H1 (cell line): Measurements from ENCODE around the gene LSM5. TPM values are rescaled to one million over a fixed set of nuclear protein-coding genes. Genes with fewer than 3 reads are reported as not detected.
A peak's percentile ranks its signal among the peaks of the same experiment; 100 is the strongest.

Source experiments
- CTCF ChIA-PET: fragments of 300-600 bp; sonication (Branson Sonifier 250); formaldehyde crosslinking; loops from one replicate; lab custom pipeline; 2021; ENCODE audit not compliant: partially characterized antibody; lab: Charles Lee
- POLR2A ChIA-PET: fragments of 300-600 bp; sonication (Branson Sonifier 250); formaldehyde crosslinking; loops from one replicate; lab custom pipeline; 2021; ENCODE audit warnings: inconsistent platforms; ENCODE audit not compliant: partially characterized antibody; lab: Charles Lee
- DNase-seq, 2 experiments: peaks; one replicate each; pipeline versions ENCODE4 v3.0.0 to v3.0.0-alpha.2; 2010 to 2022; ENCODE audit warnings: low spot score in 2 of 2, low read depth in 1 of 2, mixed read lengths in 1 of 2
- FAIRE-seq: peaks from 2 replicates; lab custom pipeline; 2011; peaks lifted over from hg19 to GRCh38; lab: Jason Lieb, UNC
- H2AFZ ChIP-seq: 2 replicates; pipeline ENCODE4 v1.8.1; 2012; ENCODE audit warnings: low read length, inconsistent platforms
- H2AK5ac ChIP-seq: 2 replicates; pipeline ENCODE4 v1.6.1; 2013; ENCODE audit warnings: low read depth, low read length
- H2BK120ac ChIP-seq: replicated peaks from 2 replicates; pipeline ENCODE3; 2013; ENCODE audit warnings: low read depth, low read length, inconsistent platforms
- H2BK12ac ChIP-seq: 2 replicates; pipeline ENCODE4 v1.6.1; 2013; ENCODE audit warnings: low read depth, low read length
- H2BK15ac ChIP-seq: 2 replicates; pipeline ENCODE4 v1.6.1; 2013; ENCODE audit warnings: low read length
- H2BK20ac ChIP-seq: 2 replicates; pipeline ENCODE4 v1.6.1; 2013; ENCODE audit warnings: low read length
- H2BK5ac ChIP-seq: 2 replicates; pipeline ENCODE4 v1.6.1; 2013; ENCODE audit warnings: low read depth, low read length
- H3K14ac ChIP-seq: 2 replicates; pipeline ENCODE4 v1.6.1; 2013; ENCODE audit warnings: inconsistent platforms; ENCODE audit not compliant: insufficient read length
- H3K18ac ChIP-seq: 2 replicates; pipeline ENCODE4 v1.6.1; 2013; ENCODE audit warnings: low read length; ENCODE audit errors: extremely low read depth
- H3K23ac ChIP-seq: 2 replicates; pipeline ENCODE4 v1.6.1; 2013; ENCODE audit warnings: inconsistent platforms; ENCODE audit not compliant: insufficient read length
- H3K23me2 ChIP-seq: 2 replicates; pipeline ENCODE4 v1.6.1; 2013; ENCODE audit warnings: low read depth, low read length
- H3K27ac ChIP-seq: 2 replicates; pipeline ENCODE4 v1.6.1; 2011; ENCODE audit warnings: low read depth, low read length, inconsistent platforms
- H3K27me3 ChIP-seq, 4 experiments: replicated peaks in 1 of 4; 1 replicate in 1 of 4; 2 replicates in 3 of 4; pipeline versions ENCODE4 v1.6.1 to v1.8.1; 2011 to 2013; ENCODE audit warnings: low read length in 3 of 4, mild to moderate bottlenecking in 3 of 4, inconsistent platforms in 2 of 4, mixed read lengths in 2 of 4, moderate library complexity in 1 of 4; ENCODE audit not compliant: control insufficient read depth in 3 of 4, insufficient read depth in 3 of 4; ENCODE audit errors: extremely low read depth in 1 of 4
- H3K36me3 ChIP-seq, 4 experiments: 2 replicates each; pipeline versions ENCODE4 v1.6.1 to v1.8.1; 2011 to 2013; ENCODE audit warnings: mild to moderate bottlenecking in 4 of 4, low read length in 3 of 4, moderate library complexity in 2 of 4, control low read depth in 1 of 4, inconsistent platforms in 1 of 4; ENCODE audit not compliant: insufficient read depth in 4 of 4, control insufficient read depth in 2 of 4
- H3K4ac ChIP-seq: replicated peaks from 2 replicates; pipeline ENCODE3; 2013; ENCODE audit warnings: low read length, low read depth, mixed read lengths, inconsistent platforms; ENCODE audit not compliant: insufficient read length
- H3K4me1 ChIP-seq, 4 experiments: replicated peaks in 1 of 4; 1 replicate in 1 of 4; 2 replicates in 3 of 4; pipeline versions ENCODE4 v1.6.1 to v1.8.1; 2011 to 2013; ENCODE audit warnings: low read length in 3 of 4, inconsistent platforms in 2 of 4, mixed read lengths in 1 of 4; ENCODE audit not compliant: insufficient read depth in 4 of 4, control insufficient read depth in 3 of 4
- H3K4me2 ChIP-seq, 2 experiments: 2 replicates each; pipeline versions ENCODE4 v1.6.1 to v1.8.1; 2011 to 2013; ENCODE audit warnings: low read depth in 2 of 2, low read length in 2 of 2, control low read depth in 1 of 2, inconsistent platforms in 1 of 2, mild to moderate bottlenecking in 1 of 2; ENCODE audit not compliant: insufficient read depth in 1 of 2
- H3K4me3 ChIP-seq, 4 experiments: fragments of 200-600, 300-600 bp in 1 of 4; sonication (generic), shearing (Covaris generic), sonication (Bioruptor Twin) in 1 of 4; 2 replicates each; pipeline versions ENCODE4 v1.5.1 to v1.8.1; 2011 to 2016; ENCODE audit warnings: low read length in 4 of 4, low read depth in 3 of 4, control low read depth in 2 of 4, inconsistent platforms in 2 of 4, mild to moderate bottlenecking in 2 of 4, mixed read lengths in 1 of 4, moderate library complexity in 1 of 4; ENCODE audit not compliant: insufficient read depth in 2 of 4; ENCODE audit errors: extremely low read depth in 1 of 4
- H3K56ac ChIP-seq: replicated peaks from 2 replicates; pipeline ENCODE3; 2013; ENCODE audit warnings: low read depth, mild to moderate bottlenecking, mixed read lengths, low read length, inconsistent platforms; ENCODE audit not compliant: insufficient read length
- H3K79me1 ChIP-seq: 2 replicates; pipeline ENCODE4 v1.6.1; 2013; ENCODE audit warnings: low read depth, low read length, control low read depth
- H3K79me2 ChIP-seq, 2 experiments: 2 replicates each; pipeline versions ENCODE4 v1.6.1 to v1.8.1; 2012 to 2013; ENCODE audit warnings: low read length in 2 of 2, mild to moderate bottlenecking in 2 of 2, inconsistent platforms in 1 of 2; ENCODE audit not compliant: insufficient read depth in 2 of 2, control insufficient read depth in 1 of 2
- H3K9ac ChIP-seq, 4 experiments: replicated peaks in 1 of 4; 1 replicate in 1 of 4; 2 replicates in 3 of 4; pipeline versions ENCODE4 v1.6.1 to v1.8.1; 2011 to 2013; ENCODE audit warnings: low read depth in 3 of 4, low read length in 3 of 4, control low read depth in 2 of 4, mild to moderate bottlenecking in 2 of 4, moderate library complexity in 2 of 4, inconsistent platforms in 1 of 4; ENCODE audit errors: extremely low read depth in 1 of 4
- H3K9me3 ChIP-seq, 2 experiments: 2 replicates each; pipeline versions ENCODE4 v1.6.1 to v1.8.1; 2012 to 2013; ENCODE audit warnings: mild to moderate bottlenecking in 2 of 2, moderate library complexity in 2 of 2, control low read depth in 1 of 2, inconsistent platforms in 1 of 2, low read depth in 1 of 2, low read length in 1 of 2, mixed read lengths in 1 of 2; ENCODE audit not compliant: insufficient read depth in 2 of 2
- H4K20me1 ChIP-seq, 2 experiments: replicated peaks in 1 of 2; 2 replicates each; pipeline versions ENCODE3 to v1.8.1; 2011 to 2013; ENCODE audit warnings: inconsistent platforms in 2 of 2, low read length in 2 of 2, mild to moderate bottlenecking in 1 of 2; ENCODE audit not compliant: insufficient read depth in 2 of 2, control insufficient read depth in 1 of 2
- H4K5ac ChIP-seq: 2 replicates; pipeline ENCODE4 v1.6.1; 2013; ENCODE audit warnings: low read length, low read depth, mixed read lengths, inconsistent platforms; ENCODE audit not compliant: insufficient read length
- H4K8ac ChIP-seq: 2 replicates; pipeline ENCODE4 v1.8.0; 2013; ENCODE audit warnings: mild to moderate bottlenecking, moderate library complexity, low read length, inconsistent platforms; ENCODE audit not compliant: insufficient read depth; ENCODE audit errors: extremely low read depth
- H4K91ac ChIP-seq: replicated peaks from 2 replicates; pipeline ENCODE3; 2013; ENCODE audit warnings: low read length, mixed read lengths, inconsistent platforms; ENCODE audit not compliant: insufficient read length
- ASH2L ChIP-seq: fragments of 200-600, 300-600 bp; sonication (generic); IDR thresholded peaks from one replicate; pipeline ENCODE4 v1.7.1; 2017; ENCODE audit warnings: low read length
- ATF2 ChIP-seq: IDR thresholded peaks from 2 replicates; pipeline ENCODE4 v1.6.1; 2012; ENCODE audit warnings: low read length, inconsistent platforms
- KDM5A ChIP-seq: fragments of 200-600 bp; IDR thresholded peaks from 2 replicates; pipeline ENCODE4 v1.7.1; 2012; ENCODE audit warnings: mild to moderate bottlenecking, low read length, inconsistent platforms, mixed read lengths
- SAP30 ChIP-seq: fragments of 300-600 bp; sonication (generic); IDR thresholded peaks from 2 replicates; pipeline ENCODE4 v1.7.1; 2012; ENCODE audit warnings: low read length, moderate library complexity, mild to moderate bottlenecking, inconsistent platforms; ENCODE audit not compliant: insufficient read depth, insufficient replicate concordance
- SP4 ChIP-seq: IDR thresholded peaks from 2 replicates; pipeline ENCODE4 v1.6.1; 2012; ENCODE audit warnings: low read length, inconsistent platforms
- TAF7 ChIP-seq: optimal IDR thresholded peaks from 2 replicates; pipeline ENCODE3; 2011; ENCODE audit warnings: low read depth, mild to moderate bottlenecking, inconsistent platforms, low read length, moderate library complexity, borderline replicate concordance
- YY1 ChIP-seq: IDR thresholded peaks from 2 replicates; pipeline ENCODE4 v1.6.1; 2011; ENCODE audit warnings: low read depth, mild to moderate bottlenecking, low read length
- whole genome bisulfite sequencing, 2 experiments: shearing (Covaris generic) in 1 of 2; methylation state at CpG; one replicate each; pipeline versions ENCODE4 v1.1.6 to v1.1.7; 2013 to 2015; ENCODE audit warnings: low lambda C conversion rate in 2 of 2, mixed read lengths in 2 of 2, inconsistent platforms in 1 of 2, low coverage in 1 of 2, missing lambda C conversion rate in 1 of 2; ENCODE audit not compliant: insufficient replicate concordance in 2 of 2, insufficient coverage in 1 of 2, insufficient read length in 1 of 2; ENCODE audit errors: extremely low coverage in 1 of 2, missing lambda C conversion rate in 1 of 2; 5-methylcytosine and 5-hydroxymethylcytosine counted together
- polyA plus RNA-seq, 7 experiments: library from polyadenylated mRNA; depleted of rRNA in 3 of 7; stranded (reverse) in 5 of 7; unstranded in 2 of 7; fragments of >200 nt in 5 of 7; fragments of 200-250 nt in 2 of 7; gene quantifications; 1 replicate in 5 of 7; 2 replicates in 1 of 7; 4 replicates in 1 of 7; pipeline versions ENCODE4 v1.2.1 to v1.2.3, GENCODE V29; 2011 to 2013; ENCODE audit warnings: missing spikeins in 2 of 7, mixed read lengths in 2 of 7
- total RNA-seq: library from RNA; stranded (reverse); fragmentation: NEBNext Ultra II Directional; extraction: Animal tissue kit (Norgen Biotek cat#: 25700); gene quantifications from 2 replicates; pipeline ENCODE4 v1.2.1, GENCODE V29; 2021

The LSM5 gene
- total and polyA plus RNA-seq, 2 of the 8 experiments (the other 6 are each of a cell fraction or from before 2014, with no cell fraction given): 58.9 to 103 TPM

DNA sequence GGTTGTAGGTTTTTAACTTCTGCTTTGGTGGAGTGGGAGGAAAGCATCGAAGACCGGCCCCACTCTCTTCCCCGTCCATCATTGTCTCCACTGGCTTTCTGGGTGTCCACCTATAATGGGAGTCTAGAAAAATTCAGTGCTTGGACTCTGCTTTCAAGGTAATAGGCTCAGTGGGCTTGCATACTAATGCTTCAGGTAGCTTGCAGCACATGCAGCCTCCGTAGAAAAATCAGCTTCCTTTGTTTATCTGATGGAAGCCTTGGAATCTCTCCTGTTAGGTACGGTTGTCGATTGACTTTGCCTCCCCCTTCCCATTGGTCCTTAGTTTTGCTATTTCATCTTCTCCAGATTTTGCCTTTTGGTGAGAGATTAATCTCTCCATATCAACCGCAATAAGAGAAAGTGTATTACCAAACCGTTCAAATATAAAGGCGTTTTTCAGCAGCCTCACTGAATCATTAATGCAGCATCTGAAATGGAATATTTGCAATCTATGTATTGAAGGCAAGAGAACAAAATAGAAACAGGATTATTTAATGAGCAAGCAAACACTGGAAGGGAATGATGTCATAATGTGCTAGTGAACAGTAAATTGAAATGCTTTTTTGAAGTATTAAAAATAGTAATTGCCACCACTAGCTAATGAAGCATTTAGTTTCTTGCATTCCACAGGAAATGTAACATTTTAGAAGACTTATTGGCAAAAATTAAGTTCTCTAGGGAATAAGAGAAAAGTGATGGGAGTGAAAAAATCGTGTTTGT lies 6.1 kb upstream of the LSM5 start:
- Histone ChIP-seq H3K79me2 (peaks cover 15 to 60% of the 10 kb centered on the region in 2 experiments), H2BK15ac (no peak overlapping the region), H4K8ac (no peak overlapping the region), H4K20me1 (peaks cover 3 to 4% of the 10 kb centered on the region in 2 experiments), H2AFZ (no peak overlapping the region), H3K14ac (no peak overlapping the region), H4K5ac (peak overlapping the region; percentile 82), H3K36me3 (peaks cover 0 to 4% (median 0%) of the 10 kb centered on the region in 4 experiments; a peak in 1 of 8 replicates), H2BK120ac (no peak overlapping the region), H3K4me2 (peak overlapping the region; percentile 66 to 67), H3K9ac (peak overlapping the region; percentile 87 to 93 (median 90)), H2AK5ac (no peak overlapping the region), H2BK20ac (no peak overlapping the region), H3K79me1 (no peaks in the 10 kb centered on the region), H3K4ac (no peak overlapping the region), H3K56ac (peak overlapping the region; percentile 43), H3K23me2 (no peaks in the 10 kb centered on the region), H3K23ac (no peak overlapping the region), H3K9me3 (no peaks in the 10 kb centered on the region), H3K27me3 (peaks cover 0 to 1% (median 0%) of the 10 kb centered on the region in 4 experiments; a peak in 1 of 7 replicates), H2BK5ac (peak overlapping the region; percentile 97; the same call in 1 of the 2 replicates), H3K4me1 (peaks cover 0 to 8% (median 1%) of the 10 kb centered on the region in 4 experiments; a peak in 2 of 7 replicates), H4K91ac (no peak overlapping the region), H2BK12ac (no peak overlapping the region), H3K4me3 (peak overlapping the region; percentile 81 to 95 (median 84)), H3K27ac (peak overlapping the region; percentile 85), H3K18ac (peak overlapping the region; percentile 71; the same call in 1 of the 2 replicates)
- POLR2A ChIA-PET: interaction anchor here (0.6 to 2.4 kb wide), 18 partner anchors 10 to 460 kb away, joined by 3 to 15 read pairs (median 5); no protein-coding TSS in a partner anchor
- DNase-seq: no peak
- CTCF ChIA-PET: interaction anchor here (0.6 to 1.6 kb wide), 3 partner anchors 9 to 46 kb away, joined by 3 to 4 read pairs (median 3); no protein-coding TSS in a partner anchor
- FAIRE-seq: no peak
- no peak for TF ChIP-seq YY1
- peak; percentile 64 for TF ChIP-seq SAP30
- TF ChIP-seq ATF2: no peak
- TF ChIP-seq TAF7: no peak
- 0 out of 2 replicates have a peak, but pooled peaks have one; percentile 20 for TF ChIP-seq SP4
- no peak for TF ChIP-seq KDM5A
- TF ChIP-seq ASH2L: peak; percentile 12
- 7 to 100% methylated on average over 1 to 10 of the region's 10 CpGs for WGBS, 2 experiments
